H9 (cell line): ENCODE data around the gene FAM3B. TPM values are rescaled to one million over a fixed set of nuclear protein-coding genes. Genes with fewer than 3 reads are reported as not detected.

Source experiments
- DNase-seq: peaks from one replicate; pipeline ENCODE4 v3.0.0-alpha.2; 2017
- H2AFZ ChIP-seq: one replicate; pipeline ENCODE4 v1.6.1; 2013; ENCODE audit warnings: mild to moderate bottlenecking, low read length, control low read depth, moderate library complexity
- H2AK5ac ChIP-seq: 2 replicates; pipeline ENCODE4 v1.6.1; 2013; ENCODE audit warnings: low read length, control low read depth, mixed read lengths; ENCODE audit not compliant: insufficient read length
- H2BK120ac ChIP-seq: one replicate; pipeline ENCODE4 v1.6.1; 2013; ENCODE audit warnings: low read depth, mild to moderate bottlenecking, low read length, control low read depth, inconsistent platforms; ENCODE audit not compliant: poor library complexity, severe bottlenecking
- H2BK12ac ChIP-seq: 2 replicates; pipeline ENCODE4 v1.6.1; 2013; ENCODE audit warnings: low read length, control low read depth, mixed read lengths, low read depth; ENCODE audit not compliant: insufficient read length
- H2BK15ac ChIP-seq: 2 replicates; pipeline ENCODE4 v1.6.1; 2013; ENCODE audit warnings: low read depth, low read length, control low read depth
- H2BK20ac ChIP-seq: one replicate; pipeline ENCODE4 v1.6.1; 2013; ENCODE audit warnings: low read depth, mild to moderate bottlenecking, low read length, control low read depth, inconsistent platforms; ENCODE audit not compliant: poor library complexity, severe bottlenecking
- H2BK5ac ChIP-seq: 2 replicates; pipeline ENCODE4 v1.6.1; 2013; ENCODE audit warnings: low read length, control low read depth, mixed read lengths; ENCODE audit not compliant: insufficient read length
- H3K14ac ChIP-seq: 2 replicates; pipeline ENCODE4 v1.6.1; 2013; ENCODE audit warnings: low read length, control low read depth; ENCODE audit not compliant: insufficient read depth
- H3K18ac ChIP-seq: 2 replicates; pipeline ENCODE4 v1.6.1; 2013; ENCODE audit warnings: low read depth, mild to moderate bottlenecking, mixed read lengths, low read length, control low read depth; ENCODE audit not compliant: insufficient read length
- H3K23ac ChIP-seq: 2 replicates; pipeline ENCODE4 v1.6.1; 2013; ENCODE audit warnings: low read length, control low read depth, mixed read lengths, low read depth; ENCODE audit not compliant: insufficient read length
- H3K23me2 ChIP-seq: 2 replicates; pipeline ENCODE4 v1.6.1; 2013; ENCODE audit warnings: low read depth, mild to moderate bottlenecking, mixed read lengths, low read length, control low read depth; ENCODE audit not compliant: insufficient read length, poor library complexity, severe bottlenecking
- H3K27ac ChIP-seq: 2 replicates; pipeline ENCODE4 v1.5.1; 2013; ENCODE audit warnings: low read length, control low read depth, mixed read lengths, low read depth; ENCODE audit not compliant: insufficient read length
- H3K27me3 ChIP-seq: 2 replicates; pipeline ENCODE4 v1.6.1; 2013; ENCODE audit warnings: low read length, control low read depth, inconsistent platforms; ENCODE audit not compliant: insufficient read depth
- H3K4ac ChIP-seq: 2 replicates; pipeline ENCODE4 v1.6.1; 2013; ENCODE audit warnings: low read depth, mild to moderate bottlenecking, control low read depth, inconsistent platforms, low read length, moderate library complexity
- H3K4me1 ChIP-seq: 2 replicates; pipeline ENCODE4 v1.6.1; 2013; ENCODE audit warnings: low read length, control low read depth, inconsistent platforms; ENCODE audit not compliant: insufficient read depth
- H3K4me2 ChIP-seq: 2 replicates; pipeline ENCODE4 v1.6.1; 2013; ENCODE audit warnings: low read length, control low read depth, mixed read lengths; ENCODE audit not compliant: insufficient read length, insufficient read depth
- H3K56ac ChIP-seq: 2 replicates; pipeline ENCODE4 v1.6.1; 2013; ENCODE audit warnings: low read depth, mild to moderate bottlenecking, mixed read lengths, low read length, control low read depth; ENCODE audit not compliant: insufficient read length
- H3K79me1 ChIP-seq: 2 replicates; pipeline ENCODE4 v1.6.1; 2013; ENCODE audit warnings: low read depth, mild to moderate bottlenecking, moderate library complexity, low read length, control low read depth, inconsistent platforms; ENCODE audit not compliant: insufficient read depth, poor library complexity, severe bottlenecking
- H3K79me2 ChIP-seq: 2 replicates; pipeline ENCODE4 v1.6.1; 2013; ENCODE audit warnings: low read length, control low read depth, inconsistent platforms; ENCODE audit not compliant: insufficient read depth
- H3K9ac ChIP-seq: 2 replicates; pipeline ENCODE4 v1.6.1; 2013; ENCODE audit warnings: low read length, control low read depth, mixed read lengths; ENCODE audit not compliant: insufficient read length; ENCODE audit errors: extremely low read depth
- H3K9me3 ChIP-seq: one replicate; pipeline ENCODE4 v1.6.1; 2013; ENCODE audit warnings: low read depth, low read length, inconsistent platforms; ENCODE audit not compliant: control insufficient read depth
- H3T11ph ChIP-seq: one replicate; pipeline ENCODE4 v1.6.1; 2013; ENCODE audit warnings: mild to moderate bottlenecking, low read length, control low read depth, inconsistent platforms
- H4K20me1 ChIP-seq: one replicate; pipeline ENCODE4 v1.6.1; 2013; ENCODE audit not compliant: control insufficient read depth, insufficient read length, insufficient read depth
- H4K5ac ChIP-seq: 2 replicates; pipeline ENCODE4 v1.6.1; 2013; ENCODE audit warnings: low read depth, mild to moderate bottlenecking, mixed read lengths, low read length, control low read depth; ENCODE audit not compliant: insufficient read length
- H4K8ac ChIP-seq: replicated peaks from 2 replicates; pipeline ENCODE4 v1.6.1; 2013; ENCODE audit warnings: low read length, control low read depth, mixed read lengths, low read depth; ENCODE audit not compliant: insufficient read length
- H4K91ac ChIP-seq: 2 replicates; pipeline ENCODE4 v1.6.1; 2013; ENCODE audit warnings: low read depth, mild to moderate bottlenecking, moderate library complexity, mixed read lengths, low read length, control low read depth; ENCODE audit not compliant: insufficient read length
- H3K27ac Mint-ChIP-seq, 3 experiments: 2 replicates in 2 of 3; 3 replicates in 1 of 3; pipeline ENCODE4 v1.8.0; 2020 to 2021; ENCODE audit warnings: mixed read lengths in 3 of 3, mild to moderate bottlenecking in 1 of 3, moderate library complexity in 1 of 3
- H3K27me3 Mint-ChIP-seq: 2 replicates; pipeline ENCODE4 v1.8.0; 2021; ENCODE audit warnings: low read depth, mild to moderate bottlenecking, moderate library complexity, mixed read lengths
- H3K36me3 Mint-ChIP-seq, 3 experiments: 2 replicates in 2 of 3; 3 replicates in 1 of 3; pipeline ENCODE4 v1.8.0; 2020 to 2021; ENCODE audit warnings: low read depth in 3 of 3, mixed read lengths in 3 of 3; ENCODE audit not compliant: insufficient read depth in 1 of 3
- H3K4me1 Mint-ChIP-seq, 2 experiments: 2 replicates each; pipeline ENCODE4 v1.8.0; 2020; ENCODE audit warnings: mixed read lengths in 2 of 2
- H3K4me3 Mint-ChIP-seq, 2 experiments: 2 replicates in 1 of 2; 3 replicates in 1 of 2; pipeline ENCODE4 v1.8.0; 2020 to 2021; ENCODE audit warnings: mild to moderate bottlenecking in 2 of 2, mixed read lengths in 2 of 2, moderate library complexity in 1 of 2
- H3K9me3 Mint-ChIP-seq, 2 experiments: 2 replicates in 1 of 2; 3 replicates in 1 of 2; pipeline ENCODE4 v1.8.0; 2020; ENCODE audit warnings: mild to moderate bottlenecking in 2 of 2, mixed read lengths in 2 of 2, moderate library complexity in 1 of 2
- CTCF ChIP-seq: fragments of 200-600 bp; sonication (generic); conservative IDR thresholded peaks from 3 replicates; pipeline ENCODE4 v1.8.0; 2021; ENCODE audit warnings: antibody characterized with exemption, mild to moderate bottlenecking
- WGBS: extraction: QIAGEN DNeasy Blood & Tissue Kit; methylation state at CpG from one replicate; pipeline ENCODE4 v1.1.7; 2013; ENCODE audit warnings: missing lambda C conversion rate, low lambda C conversion rate, mixed read lengths; ENCODE audit not compliant: insufficient read length; ENCODE audit errors: extremely low coverage; 5-methylcytosine and 5-hydroxymethylcytosine counted together
- total RNA-seq: library from RNA; stranded (reverse); gene quantifications from 2 replicates; pipeline ENCODE4 v1.2.1, GENCODE V29; 2021

FAM3B gene
- total RNA-seq, 1 experiment from 2014 or later, result 5.0 TPM

GRCh38 chr21:41350436-41351155 lies 34.0 kb downstream of the FAM3B start:
- no CpG with 5 or more reads among the region's 16 CpGs for WGBS
- H3K23me2 ChIP-seq, result no peaks in the 10 kb centered on the region
- no peak overlapping the region for H4K8ac ChIP-seq
- H3K4me3 Mint-ChIP-seq, result no peak overlapping the region
- H3K23ac ChIP-seq, result no peak overlapping the region
- no peak overlapping the region for H3K4me2 ChIP-seq
- H4K20me1 ChIP-seq, result no peaks in the 10 kb centered on the region
- H3K9me3 Mint-ChIP-seq, result no peaks in the 10 kb centered on the region
- no peaks in the 10 kb centered on the region for H3K4me1 Mint-ChIP-seq
- no peak overlapping the region for H3K4ac ChIP-seq
- no peaks in the 10 kb centered on the region for H3K36me3 Mint-ChIP-seq
- H3K27me3 ChIP-seq, result no peaks in the 10 kb centered on the region
- no peak overlapping the region for H2BK20ac ChIP-seq
- no peaks in the 10 kb centered on the region for H3K79me1 ChIP-seq
- H3K4me1 ChIP-seq, result no peaks in the 10 kb centered on the region
- no peak overlapping the region for H3K27ac ChIP-seq
- H3K27me3 Mint-ChIP-seq, result peaks cover 4% of the 10 kb centered on the region; the same call in 1 of the 2 replicates
- H2BK120ac ChIP-seq, result no peak overlapping the region
- no peak overlapping the region for H3K18ac ChIP-seq
- H3T11ph ChIP-seq, result no peak overlapping the region
- H2AFZ ChIP-seq, result no peak overlapping the region
- H2BK5ac ChIP-seq, result no peak overlapping the region
- H2BK12ac ChIP-seq, result no peak overlapping the region
- no peaks in the 10 kb centered on the region for H3K9me3 ChIP-seq
- H3K56ac ChIP-seq, result no peak overlapping the region
- H4K5ac ChIP-seq, result no peak overlapping the region
- H3K14ac ChIP-seq, result no peak overlapping the region
- H2BK15ac ChIP-seq, result no peak overlapping the region
- no peak for DNase-seq
- no peak overlapping the region for H2AK5ac ChIP-seq
- H3K27ac Mint-ChIP-seq, result no peak overlapping the region
- H4K91ac ChIP-seq, result no peak overlapping the region
- TF ChIP-seq CTCF, result no peak
- no peaks in the 10 kb centered on the region for H3K79me2 ChIP-seq
- no peak overlapping the region for H3K9ac ChIP-seq
